Measurements from ENCODE around the gene HOMER3. TPM values are rescaled to one million over a fixed set of nuclear protein-coding genes. Genes with fewer than 3 reads are reported as not detected.

HOMER3 gene
- total and polyA plus RNA-seq, 9 of the 15 experiments (the other 6 are each of a cell fraction or from before 2014, with no cell fraction given), result 1.3 to 5.1 (median 3.7) TPM; not detected in 2

DNA sequence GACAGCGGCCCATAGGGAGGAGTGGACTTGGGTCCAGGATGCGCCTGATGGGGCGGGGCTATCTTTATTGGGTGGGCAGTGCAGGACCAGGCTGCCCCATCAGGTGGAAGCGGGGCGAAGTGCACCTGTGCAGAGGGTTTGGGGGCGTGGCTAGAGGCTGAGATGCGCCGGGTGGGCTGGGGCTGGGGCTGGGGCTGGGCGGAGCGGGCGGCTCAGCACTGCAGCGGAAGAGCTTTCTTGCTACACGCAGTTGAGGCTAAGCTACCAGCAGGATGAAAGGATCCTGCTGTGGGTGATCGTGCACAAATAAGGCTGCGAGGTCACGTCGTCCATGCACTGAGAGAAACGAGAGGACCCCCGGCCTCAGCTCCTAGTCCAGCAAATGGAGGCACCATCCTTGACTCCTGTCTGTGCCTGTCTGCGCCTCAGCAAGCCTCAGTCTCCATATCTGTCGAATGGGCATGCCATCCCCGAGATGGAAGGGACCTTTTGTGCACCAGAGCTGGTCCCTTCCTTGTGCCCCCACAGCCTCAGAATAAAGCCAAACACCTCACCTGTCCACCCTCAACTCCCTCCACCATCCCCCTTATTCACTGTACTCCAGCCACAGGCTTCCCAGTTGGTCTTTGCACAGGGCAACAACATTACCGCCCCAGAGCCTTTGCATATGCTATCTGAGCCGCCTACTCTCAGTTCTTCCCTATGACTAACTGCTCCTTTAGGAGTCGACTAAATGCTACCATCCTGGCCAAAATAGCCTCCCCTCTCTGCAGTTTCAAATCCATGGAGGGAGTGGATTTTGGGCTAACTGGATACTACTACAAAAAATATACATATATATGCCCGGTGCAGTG is 21.0 kb upstream of the HOMER3 start:
- in situ Hi-C loops (cut with MboI), result no loop called here
- ChIA-PET POLR2A (no interaction called here), CTCF (ENCODE audit: low intra/inter-chr PET ratio) (no interaction called here)
- H3K4me2 ChIP-seq (ENCODE audit: insufficient read depth, low read length), result no peak overlapping the region
- H3K27ac ChIP-seq (ENCODE audit: extremely low read depth, low read depth, low read length), result no peak overlapping the region
- peak overlapping the region in 1 of 2 experiments; percentile 45; a peak in 1 of 4 replicates for H3K9ac ChIP-seq (ENCODE audit: insufficient read depth in 1 of 2, low read depth in 2 of 2, low read length in 2 of 2)
- no peak overlapping the region for H2AFZ ChIP-seq (ENCODE audit: low read depth, low read length)
- intact Hi-C loops (cut with micrococcal nuclease), result no loop called here
- no peaks in the 10 kb centered on the region for H3K9me3 ChIP-seq (replicated peaks; ENCODE audit: control insufficient read depth, insufficient read depth, low read depth, low read length)
- ATAC-seq (peak; percentile 37), FAIRE-seq (no peak), DNase-seq (ENCODE audit: extremely low read depth in 1 of 4, low spot score in 3 of 4) (peak in 2 of 4 experiments; percentile 58 to 59)
- no peaks in the 10 kb centered on the region for H3K36me3 ChIP-seq (ENCODE audit: control insufficient read depth, insufficient read depth, low read length)
- peak; percentile 82; the same call in 1 of the 2 replicates for TF ChIP-seq SMARCA5 (IDR thresholded peaks at IDR 0.05)
- TF ChIP-seq RBM25 (IDR thresholded peaks at IDR 0.05; ENCODE audit: low read depth, low read length, severe bottlenecking), result peak; percentile 91
- no peak for TF ChIP-seq ZNF217 (CRISPR knock-in tag; IDR thresholded peaks at IDR 0.05)
- TF ChIP-seq ZNF23 (CRISPR knock-in tag; IDR thresholded peaks at IDR 0.05), result no peak
- no peak for TF ChIP-seq SRSF3 (IDR thresholded peaks at IDR 0.05; ENCODE audit: insufficient read depth, low read length)
- no peak for TF ChIP-seq SMAD2 (IDR thresholded peaks at IDR 0.05; ENCODE audit: low read depth, low read length)
- TF ChIP-seq SMAD4 (CRISPR knock-in tag; conservative IDR thresholded peaks at IDR 0.05), result no peak
- no peak for TF ChIP-seq LEF1 (IDR thresholded peaks at IDR 0.05)
- TF ChIP-seq ADNP (tag; IDR thresholded peaks at IDR 0.05), result peak; percentile 69
- 0 out of 4 replicates have a peak, but pooled peaks of 1 of the 2 experiments have one; percentile 42 for TF ChIP-seq RCOR1 (IDR thresholded peaks at IDR 0.05; ENCODE audit: borderline replicate concordance in 1 of 2, low read depth in 2 of 2, low read length in 2 of 2)
- peak; percentile 49 to 68; a peak in 2 of 4 replicates for TF ChIP-seq KDM1A (IDR thresholded peaks at IDR 0.05)
- TF ChIP-seq CHD4 (IDR thresholded peaks at IDR 0.05; ENCODE audit: insufficient read depth, insufficient replicate concordance, low read depth, low read length, poor library complexity, severe bottlenecking), result peak; percentile 34
- peak; percentile 93 for TF ChIP-seq BCOR (IDR thresholded peaks at IDR 0.05)
- no peak for TF ChIP-seq HMGXB4 (CRISPR knock-in tag; IDR thresholded peaks at IDR 0.05)
- 15% methylated on average over 14 of the region's 26 CpGs for WGBS (ENCODE audit: insufficient coverage, low coverage, missing lambda C conversion rate)
- H3K27me3 ChIP-seq (ENCODE audit: control insufficient read depth in 2 of 2, insufficient read depth in 2 of 2, low read length in 2 of 2), result peaks cover 4 to 31% of the 10 kb centered on the region in 2 experiments; a peak in 3 of 5 replicates
- H3K4me1 ChIP-seq (replicated peaks in 1 of 2; ENCODE audit: control insufficient read depth in 2 of 2, insufficient read depth in 2 of 2, low read length in 2 of 2), result peaks cover 0 to 7% of the 10 kb centered on the region in 2 experiments; a peak in 2 of 5 replicates
- no peaks in the 10 kb centered on the region for H3K9me1 ChIP-seq (ENCODE audit: control insufficient read depth, insufficient read depth, low read length)
- no peaks in the 10 kb centered on the region for H4K20me1 ChIP-seq (replicated peaks; ENCODE audit: control insufficient read depth, insufficient read depth, low read length)
- H3K4me3 ChIP-seq, result no peak overlapping the region
- no TSS peak for BruUV-seq (replicated peaks)
- no peaks in the 10 kb centered on the region for H3K79me2 ChIP-seq (ENCODE audit: control insufficient read depth, insufficient read depth, low read length)
